Activated CD8-positive, alpha-beta memory T cell treated with anti-CD3 and anti-CD28 coated beads for 4 hours (primary cell): ENCODE results near the gene ZMYND15.

Experiments used
- DNase-seq, 2 donors: peaks; one replicate each; pipeline ENCODE4 v3.0.0-alpha.2; 2020; ENCODE audit warnings: low read depth in 2 of 2

The ZMYND15 gene

DNA sequence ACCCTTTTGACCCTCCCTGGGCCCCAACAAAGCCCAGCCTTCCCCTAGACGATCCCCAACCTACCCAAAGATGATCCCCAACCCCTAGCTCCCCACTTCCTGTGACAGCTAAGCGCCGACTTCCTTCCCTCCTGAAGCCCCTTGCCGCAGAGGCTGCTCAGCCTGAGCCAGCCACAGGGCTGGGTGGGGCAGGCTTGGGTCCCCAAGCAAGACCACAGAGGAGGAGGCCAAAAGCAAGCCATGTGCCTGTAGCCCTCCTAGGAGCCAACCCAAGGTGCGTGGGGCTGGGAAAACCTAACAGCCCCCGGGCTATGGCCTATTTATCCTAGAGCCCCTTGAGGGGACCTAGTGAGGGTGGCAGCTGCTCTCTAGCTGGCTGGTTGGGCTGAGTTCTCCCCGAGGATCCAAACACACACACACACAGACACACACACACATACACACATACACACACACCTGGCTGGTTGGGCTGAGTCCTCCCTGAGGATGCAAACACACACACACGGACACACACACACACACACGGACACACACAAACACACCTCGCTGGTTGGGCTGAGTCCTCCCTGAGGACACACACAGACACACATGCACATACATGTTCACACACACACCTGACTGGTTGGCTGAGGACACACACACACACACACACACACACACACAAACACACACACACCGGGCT lies 24.4 kb upstream of the ZMYND15 start:
- DNase-seq, result no peak

GRCh38 chr17:4716081-4716480 lies 23.6 kb upstream of the ZMYND15 start:
- DNase-seq, result no peak

GRCh38 chr17:4717791-4718190 lies 21.8 kb upstream of the ZMYND15 start:
- no peak for DNase-seq

DNA sequence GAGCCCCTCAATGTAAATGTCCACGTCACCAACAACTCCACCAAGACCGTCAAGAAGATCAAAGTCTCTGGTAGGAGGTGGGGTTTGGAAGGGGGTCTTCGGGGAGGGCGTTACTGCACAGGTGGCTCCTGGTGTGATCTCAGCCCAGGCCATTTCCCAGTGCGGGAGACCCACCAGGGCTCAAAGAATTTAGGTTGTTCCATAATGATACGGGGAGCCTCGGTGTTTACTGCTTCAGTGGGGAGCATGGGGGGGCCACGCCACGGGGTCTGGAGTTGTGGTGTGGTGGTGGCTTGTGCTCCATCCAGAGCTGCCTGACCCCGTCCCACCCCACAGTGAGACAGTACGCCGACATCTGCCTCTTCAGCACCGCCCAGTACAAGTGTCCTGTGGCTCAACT lies 21.4 kb upstream of the ZMYND15 start:
- DNase-seq, result no peak

- DNase-seq, result no peak
Observed at GRCh38 chr17:4719146-4719545, 20.5 kb upstream of the ZMYND15 start.

GRCh38 chr17:4719684-4720221 lies 19.9 kb upstream of the ZMYND15 start:
- no peak for DNase-seq

GRCh38 chr17:4720787-4721186 lies 18.8 kb upstream of the ZMYND15 start:
- DNase-seq, result no peak

GRCh38 chr17:4721203-4722135 lies 18.2 kb upstream of the ZMYND15 start:
- DNase-seq, result no peak

- DNase-seq, result no peak
Observed at GRCh38 chr17:4722678-4723240, 16.9 kb upstream of the ZMYND15 start.

DNA sequence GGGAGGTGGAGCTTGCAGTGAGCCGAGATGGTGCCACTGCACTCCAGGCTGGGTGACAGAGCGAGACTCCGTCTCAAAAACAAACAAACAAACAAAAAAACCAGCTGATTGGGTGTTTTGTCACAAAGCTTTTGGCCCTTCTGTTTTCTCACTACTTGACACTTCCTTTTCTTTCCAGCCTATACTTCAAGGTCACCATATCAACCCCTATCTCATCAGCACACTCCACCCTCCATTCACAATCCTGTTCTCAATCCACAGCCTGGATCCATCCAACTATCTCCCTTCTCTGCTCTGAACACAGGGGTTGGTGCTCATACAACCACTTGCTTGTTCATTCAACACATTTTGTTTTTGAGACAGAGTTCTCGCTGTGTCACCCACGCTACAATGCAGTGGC lies 15.0 kb upstream of the ZMYND15 start:
- no peak for DNase-seq

DNA sequence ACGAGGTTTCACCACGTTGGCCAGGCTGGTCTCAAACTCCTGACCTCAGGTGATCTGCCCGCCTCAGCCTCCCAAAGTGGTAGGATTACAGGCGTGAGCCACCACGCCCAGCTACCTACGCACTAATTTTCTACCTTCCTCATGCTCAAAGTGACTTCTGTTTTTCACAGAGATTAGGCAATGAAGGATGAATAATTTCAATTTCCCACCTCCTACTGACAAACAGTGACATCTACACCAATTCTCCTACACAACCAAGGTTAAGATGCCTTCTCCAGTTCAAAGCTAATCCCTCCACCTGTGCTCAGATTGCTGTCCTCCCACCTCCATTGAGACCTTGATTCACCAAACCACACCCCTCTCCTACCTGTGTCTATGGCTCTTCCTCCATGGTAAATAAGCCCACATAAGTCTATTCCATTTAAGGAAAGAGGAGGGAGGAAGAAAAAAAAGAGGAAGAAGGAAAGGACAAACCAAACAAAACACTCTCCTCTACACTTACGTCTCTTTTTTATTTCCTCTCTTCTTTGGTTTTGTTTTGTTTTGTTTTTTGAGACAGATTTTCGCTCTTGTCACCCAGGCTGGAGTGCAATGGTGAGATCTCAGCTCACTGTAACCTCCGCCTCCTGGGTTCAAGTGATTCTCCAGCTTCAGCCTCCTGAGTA lies 13.9 kb upstream of the ZMYND15 start:
- DNase-seq, result no peak

GRCh38 chr17:4728124-4728523 lies 11.5 kb upstream of the ZMYND15 start:
- DNase-seq, result no peak

DNA sequence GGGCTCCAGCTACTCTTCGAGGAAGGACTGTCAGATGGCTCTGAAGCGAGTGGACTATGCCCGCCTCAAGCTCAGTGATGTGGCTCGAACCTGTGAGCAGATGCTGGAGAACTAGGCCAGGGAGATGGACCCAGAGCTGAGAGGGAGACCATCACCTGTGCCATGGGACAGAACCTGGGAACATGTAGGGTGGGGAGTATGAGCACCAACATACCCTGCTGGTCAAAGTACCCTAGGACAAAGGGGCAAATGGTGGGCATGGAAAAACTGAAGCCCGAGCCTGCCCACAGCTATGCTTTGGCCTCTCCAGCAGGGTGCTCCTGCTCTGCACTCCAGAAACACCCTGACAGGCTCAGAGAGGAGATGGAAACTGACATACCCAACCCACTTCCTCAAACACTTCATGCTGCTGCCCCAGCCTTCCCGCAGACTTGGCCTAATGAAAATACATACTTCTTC lies 6.5 kb upstream of the ZMYND15 start:
- DNase-seq, result no peak

DNA sequence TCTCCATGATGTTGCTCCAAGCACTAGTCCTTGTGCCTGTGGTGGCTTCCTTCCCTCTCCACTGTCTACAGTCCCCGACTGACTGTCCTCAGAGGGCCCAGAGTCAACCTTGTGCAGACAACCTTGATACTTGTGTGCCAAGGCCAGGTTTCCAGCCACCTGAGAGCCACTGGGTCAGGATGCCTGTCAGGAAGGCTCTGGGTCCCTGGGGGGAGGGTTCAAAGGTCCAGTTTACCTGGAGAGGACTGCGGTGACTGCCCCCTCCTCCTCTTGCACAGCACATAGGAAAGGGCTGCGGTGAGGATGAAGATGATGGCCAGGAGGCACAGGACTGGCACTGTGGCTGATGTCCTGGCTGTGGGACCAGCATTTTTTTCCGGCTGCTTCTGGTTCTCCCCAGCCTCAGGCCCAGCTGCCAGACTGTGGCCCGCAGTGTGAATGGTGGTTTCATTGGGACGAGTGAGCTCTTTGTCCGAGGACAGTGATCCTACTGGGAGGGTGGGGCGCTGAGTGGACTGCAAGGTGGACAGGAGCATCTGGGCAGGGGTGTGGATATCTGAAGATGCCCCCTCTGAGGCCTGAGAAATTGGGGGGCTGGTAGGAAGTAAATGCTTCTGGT lies 4.7 kb upstream of the ZMYND15 start:
- DNase-seq, result no peak

DNA sequence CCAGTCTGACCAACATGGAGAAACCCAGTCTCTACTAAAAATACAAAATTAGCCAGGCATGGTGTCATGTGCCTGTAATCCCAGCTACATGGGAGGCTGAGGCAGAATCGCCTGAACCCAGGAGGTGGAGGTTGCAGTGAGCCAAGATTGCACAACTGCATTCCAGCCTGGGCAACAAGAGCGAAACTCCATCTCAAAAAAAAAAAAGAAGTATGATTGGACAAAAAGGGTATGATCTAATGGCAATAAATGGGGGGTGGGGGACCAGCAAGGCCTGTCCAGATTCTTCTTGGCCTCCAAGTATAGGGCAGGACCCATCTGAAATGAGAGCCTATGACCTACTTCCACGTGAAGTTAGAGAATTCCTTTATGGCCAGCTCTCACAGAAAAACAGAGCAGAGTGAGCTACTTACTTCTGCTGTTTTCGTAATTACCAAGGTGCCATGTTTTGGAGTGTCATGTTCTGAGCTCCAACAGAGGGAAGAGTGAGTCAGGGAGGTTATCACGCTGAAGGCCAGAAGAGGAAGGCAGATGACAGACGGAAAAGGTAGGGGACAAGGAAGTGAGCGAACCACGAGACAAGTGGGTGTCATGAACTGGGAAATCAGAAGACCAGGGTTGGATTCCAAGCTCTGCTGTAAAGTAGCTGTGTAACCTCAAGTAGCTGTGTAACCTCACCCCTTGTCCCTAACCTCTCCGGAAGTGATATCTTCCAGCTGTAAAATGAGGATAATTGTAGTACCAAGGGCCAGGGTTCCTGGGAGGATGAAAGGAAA lies 3.6 kb upstream of the ZMYND15 start:
- no peak for DNase-seq

GRCh38 chr17:4738136-4739121 lies 1.2 kb upstream of the ZMYND15 start:
- DNase-seq, result no peak

DNA sequence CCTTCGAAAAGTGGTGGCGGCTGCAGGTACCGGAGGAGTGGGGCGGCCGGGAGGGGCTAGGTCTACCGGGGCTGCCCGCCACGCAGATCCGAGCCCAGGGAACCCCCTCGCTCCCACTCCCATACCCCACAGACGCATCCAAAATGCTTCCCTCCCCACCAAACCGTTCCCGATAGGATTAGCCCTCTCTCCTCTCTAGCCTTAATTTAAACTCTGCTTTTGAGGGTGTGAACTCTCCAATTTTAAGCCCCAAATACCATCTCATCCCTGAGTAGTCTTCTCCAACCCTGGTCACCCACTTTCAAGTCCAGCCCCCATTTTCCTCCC lies 355 bp downstream of the ZMYND15 start:
- no peak for DNase-seq

DNA sequence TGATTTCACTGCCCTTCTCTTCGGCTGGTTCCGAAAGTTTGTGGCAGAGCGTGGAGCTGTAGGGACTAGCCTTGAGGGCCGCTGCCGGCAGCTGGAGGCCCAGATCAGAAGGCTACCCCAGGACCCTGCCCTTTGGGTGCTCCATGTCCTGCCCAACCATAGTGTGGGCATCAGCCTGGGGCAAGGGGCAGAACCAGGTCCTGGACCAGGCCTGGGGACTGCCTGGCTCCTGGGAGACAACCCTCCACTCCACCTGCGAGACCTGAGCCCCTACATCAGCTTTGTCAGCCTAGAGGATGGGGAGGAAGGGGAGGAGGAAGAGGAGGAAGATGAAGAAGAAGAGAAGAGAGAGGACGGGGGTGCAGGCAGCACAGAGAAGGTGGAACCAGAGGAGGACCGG lies 951 bp downstream of the ZMYND15 start:
- DNase-seq, result no peak

DNA sequence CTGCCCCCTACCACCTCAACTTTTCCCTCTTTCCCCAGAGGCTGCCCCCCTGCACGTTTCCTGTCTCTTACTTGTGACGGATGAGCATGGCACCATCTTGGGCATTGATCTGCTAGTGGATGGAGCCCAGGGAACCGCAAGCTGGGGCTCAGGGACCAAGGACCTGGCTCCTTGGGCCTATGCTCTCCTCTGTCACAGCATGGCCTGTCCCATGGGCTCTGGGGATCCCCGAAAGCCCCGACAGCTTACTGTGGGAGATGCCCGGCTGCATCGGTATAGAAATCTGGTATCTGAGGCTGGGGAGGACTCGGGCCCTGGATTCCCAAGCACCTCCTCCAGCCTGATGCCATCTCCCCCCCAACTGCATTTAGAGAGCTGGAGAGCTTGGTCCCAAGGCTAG lies 1.9 kb downstream of the ZMYND15 start:
- no peak for DNase-seq

DNA sequence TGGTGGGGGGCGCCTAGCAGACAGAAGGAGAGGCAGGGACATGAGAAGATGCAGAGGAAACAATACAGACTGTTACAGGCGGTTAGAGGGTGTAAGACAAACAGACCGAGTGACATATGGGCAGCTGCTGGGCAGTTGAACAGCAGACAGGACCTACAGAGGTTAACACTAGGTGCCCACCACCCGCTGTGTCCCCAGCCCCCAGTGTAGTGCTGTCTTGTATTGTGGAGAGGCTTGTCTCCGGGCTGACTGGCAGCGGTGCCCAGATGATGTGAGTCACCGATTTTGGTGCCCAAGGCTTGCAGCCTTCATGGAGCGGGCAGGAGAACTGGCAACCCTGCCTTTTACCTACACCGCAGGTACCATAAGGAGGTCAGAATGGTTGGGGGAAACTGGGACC lies 2.5 kb downstream of the ZMYND15 start:
- DNase-seq, result no peak
